GM21576 (cell line): ENCODE data around the gene ZNF239.
"Not testable (repeated sequence)": the region's sequence is repeated elsewhere in the genome, so short reads cannot be mapped to it uniquely, and the experiment has no call there.

ENCODE experiments used
- ATAC-seq: cut with Tn5 transposase; IDR thresholded peaks from one replicate; pipeline ENCODE4 v1.9.1; 2021; ENCODE audit warnings: mild to moderate bottlenecking, moderate library complexity; ENCODE audit not compliant: unreplicated experiment

ZNF239 gene

GRCh38 chr10:43584051-43584450 is 9.6 kb upstream of the ZNF239 start:
- ATAC-seq = no peak

GRCh38 chr10:43576580-43576979 is 2.2 kb upstream of the ZNF239 start:
- no peak for ATAC-seq

- no peak for ATAC-seq
Observed at GRCh38 chr10:43576062-43576461, 1.6 kb upstream of the ZNF239 start.

- no peak for ATAC-seq
Observed at GRCh38 chr10:43574906-43575305, 490 bp upstream of the ZNF239 start.

- ATAC-seq = no peak
Observed at GRCh38 chr10:43573250-43574000, 991 bp downstream of the ZNF239 start.

GRCh38 chr10:43570971-43571370 is 3.4 kb downstream of the ZNF239 start:
- no peak for ATAC-seq

- ATAC-seq = no peak
Observed at GRCh38 chr10:43569681-43570080, 4.7 kb downstream of the ZNF239 start.

GRCh38 chr10:43557214-43557613 is 17.2 kb downstream of the ZNF239 start:
- ATAC-seq = no peak

GRCh38 chr10:43543746-43544145 is 30.7 kb downstream of the ZNF239 start:
- ATAC-seq = not testable (repeated sequence)

GRCh38 chr10:43524434-43525247 is 49.8 kb downstream of the ZNF239 start:
- ATAC-seq = no peak
